ENCODE results near the gene SLC7A9. TPM values are rescaled to one million over a fixed set of nuclear protein-coding genes. Genes with fewer than 3 reads are reported as not detected.

The SLC7A9 gene
- total RNA-seq, 1 donor from 2014 or later: 0.46 TPM

GRCh38 chr19:32812571-32812970 lies 57.0 kb downstream of the SLC7A9 start:
- peaks cover 1% of the 10 kb centered on the region for H3K27me3 Mint-ChIP-seq (ENCODE audit: unreplicated experiment)
- no peaks in the 10 kb centered on the region for H3K4me1 Mint-ChIP-seq (ENCODE audit: unreplicated experiment)
- no peak for DNase-seq (ENCODE audit: low spot score)
- H3K4me3 Mint-ChIP-seq (ENCODE audit: unreplicated experiment): no peak overlapping the region
- no peaks in the 10 kb centered on the region for H3K9me3 Mint-ChIP-seq (ENCODE audit: unreplicated experiment)
- no peaks in the 10 kb centered on the region for H3K36me3 Mint-ChIP-seq (ENCODE audit: low read depth, unreplicated experiment)
- no peak overlapping the region for H3K27ac Mint-ChIP-seq (ENCODE audit: unreplicated experiment)
- TF ChIP-seq, protein P1, sequence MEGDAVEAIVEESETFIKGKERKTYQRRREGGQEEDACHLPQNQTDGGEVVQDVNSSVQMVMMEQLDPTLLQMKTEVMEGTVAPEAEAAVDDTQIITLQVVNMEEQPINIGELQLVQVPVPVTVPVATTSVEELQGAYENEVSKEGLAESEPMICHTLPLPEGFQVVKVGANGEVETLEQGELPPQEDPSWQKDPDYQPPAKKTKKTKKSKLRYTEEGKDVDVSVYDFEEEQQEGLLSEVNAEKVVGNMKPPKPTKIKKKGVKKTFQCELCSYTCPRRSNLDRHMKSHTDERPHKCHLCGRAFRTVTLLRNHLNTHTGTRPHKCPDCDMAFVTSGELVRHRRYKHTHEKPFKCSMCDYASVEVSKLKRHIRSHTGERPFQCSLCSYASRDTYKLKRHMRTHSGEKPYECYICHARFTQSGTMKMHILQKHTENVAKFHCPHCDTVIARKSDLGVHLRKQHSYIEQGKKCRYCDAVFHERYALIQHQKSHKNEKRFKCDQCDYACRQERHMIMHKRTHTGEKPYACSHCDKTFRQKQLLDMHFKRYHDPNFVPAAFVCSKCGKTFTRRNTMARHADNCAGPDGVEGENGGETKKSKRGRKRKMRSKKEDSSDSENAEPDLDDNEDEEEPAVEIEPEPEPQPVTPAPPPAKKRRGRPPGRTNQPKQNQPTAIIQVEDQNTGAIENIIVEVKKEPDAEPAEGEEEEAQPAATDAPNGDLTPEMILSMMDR (IDR thresholded peaks at IDR 0.05; ENCODE audit: unreplicated experiment): no peak

GRCh38 chr19:32812036-32812435 lies 57.5 kb downstream of the SLC7A9 start:
- Mint-ChIP-seq H3K4me3 (ENCODE audit: unreplicated experiment) (no peak overlapping the region), H3K27ac (ENCODE audit: unreplicated experiment) (no peak overlapping the region), H3K9me3 (ENCODE audit: unreplicated experiment) (no peaks in the 10 kb centered on the region)

GRCh38 chr19:32811151-32811550 lies 58.4 kb downstream of the SLC7A9 start:
- TF ChIP-seq, protein P1 (IDR thresholded peaks at IDR 0.05; ENCODE audit: unreplicated experiment): no peak
- H3K36me3 Mint-ChIP-seq (ENCODE audit: low read depth, unreplicated experiment): no peaks in the 10 kb centered on the region
- DNase-seq (ENCODE audit: low spot score): no peak
- H3K4me1 Mint-ChIP-seq (ENCODE audit: unreplicated experiment): no peaks in the 10 kb centered on the region
- H3K4me3 Mint-ChIP-seq (ENCODE audit: unreplicated experiment): no peak overlapping the region
- H3K27ac Mint-ChIP-seq (ENCODE audit: unreplicated experiment): no peak overlapping the region
- no peaks in the 10 kb centered on the region for H3K9me3 Mint-ChIP-seq (ENCODE audit: unreplicated experiment)
- H3K27me3 Mint-ChIP-seq (ENCODE audit: unreplicated experiment): no peaks in the 10 kb centered on the region

More at GRCh38 chr19:32812036-32812435, 57.5 kb downstream of the SLC7A9 start:
- TF ChIP-seq, protein P1 (IDR thresholded peaks at IDR 0.05; ENCODE audit: unreplicated experiment): no peak
- H3K36me3 Mint-ChIP-seq (ENCODE audit: low read depth, unreplicated experiment): no peaks in the 10 kb centered on the region
- H3K4me1 Mint-ChIP-seq (ENCODE audit: unreplicated experiment): no peaks in the 10 kb centered on the region
- H3K27me3 Mint-ChIP-seq (ENCODE audit: unreplicated experiment): peaks cover under 1% of the 10 kb centered on the region
- no peak for DNase-seq (ENCODE audit: low spot score)

- DNase-seq (ENCODE audit: low spot score): no peak
- no peaks in the 10 kb centered on the region for H3K27me3 Mint-ChIP-seq (ENCODE audit: unreplicated experiment)
- H3K27ac Mint-ChIP-seq (ENCODE audit: unreplicated experiment): no peak overlapping the region
- no peaks in the 10 kb centered on the region for H3K9me3 Mint-ChIP-seq (ENCODE audit: unreplicated experiment)
- H3K36me3 Mint-ChIP-seq (ENCODE audit: low read depth, unreplicated experiment): no peaks in the 10 kb centered on the region
- no peaks in the 10 kb centered on the region for H3K4me1 Mint-ChIP-seq (ENCODE audit: unreplicated experiment)
- H3K4me3 Mint-ChIP-seq (ENCODE audit: unreplicated experiment): no peak overlapping the region
- TF ChIP-seq, protein P1 (IDR thresholded peaks at IDR 0.05; ENCODE audit: unreplicated experiment): no peak
These were observed 59.1 kb downstream of the SLC7A9 start for GRCh38 chr19:32810452-32810851.

DNA sequence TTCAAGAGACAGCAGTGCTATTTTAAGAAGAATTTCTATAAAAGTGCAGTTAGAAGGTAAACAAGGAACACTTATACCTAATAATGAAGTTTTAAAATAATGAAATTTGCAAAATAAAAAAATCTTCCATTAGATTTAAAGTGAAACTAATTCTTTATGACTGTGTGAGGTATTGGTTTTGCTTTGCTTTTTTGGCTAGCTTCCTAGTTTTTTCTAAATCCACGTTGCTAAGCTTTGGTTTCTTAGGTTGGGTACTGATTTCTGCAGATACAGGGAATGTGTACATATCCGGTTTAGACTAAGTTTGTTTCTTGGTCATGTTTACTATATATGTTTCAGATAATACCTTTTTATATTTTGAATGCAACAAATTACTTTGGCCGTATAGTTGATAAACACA lies 59.8 kb downstream of the SLC7A9 start:
- Mint-ChIP-seq H3K4me1 (ENCODE audit: unreplicated experiment) (no peaks in the 10 kb centered on the region), H3K9me3 (ENCODE audit: unreplicated experiment) (no peaks in the 10 kb centered on the region), H3K27me3 (ENCODE audit: unreplicated experiment) (no peaks in the 10 kb centered on the region), H3K4me3 (ENCODE audit: unreplicated experiment) (no peak overlapping the region), H3K27ac (ENCODE audit: unreplicated experiment) (no peak overlapping the region), H3K36me3 (ENCODE audit: low read depth, unreplicated experiment) (no peaks in the 10 kb centered on the region)
- TF ChIP-seq, protein P1 (IDR thresholded peaks at IDR 0.05; ENCODE audit: unreplicated experiment): no peak
- DNase-seq (ENCODE audit: low spot score): no peak

All from endothelial cell (in vitro differentiated cells).